Measurements from ENCODE around the gene PRR20A. TPM values are rescaled to one million over a fixed set of nuclear protein-coding genes. Genes with fewer than 3 reads are reported as not detected.
"Not testable (repeated sequence)": the region's sequence is repeated elsewhere in the genome, so short reads cannot be mapped to it uniquely, and the experiment has no call there.

PRR20A gene
- total RNA-seq, 4 donors from 2014 or later = not detected

DNA sequence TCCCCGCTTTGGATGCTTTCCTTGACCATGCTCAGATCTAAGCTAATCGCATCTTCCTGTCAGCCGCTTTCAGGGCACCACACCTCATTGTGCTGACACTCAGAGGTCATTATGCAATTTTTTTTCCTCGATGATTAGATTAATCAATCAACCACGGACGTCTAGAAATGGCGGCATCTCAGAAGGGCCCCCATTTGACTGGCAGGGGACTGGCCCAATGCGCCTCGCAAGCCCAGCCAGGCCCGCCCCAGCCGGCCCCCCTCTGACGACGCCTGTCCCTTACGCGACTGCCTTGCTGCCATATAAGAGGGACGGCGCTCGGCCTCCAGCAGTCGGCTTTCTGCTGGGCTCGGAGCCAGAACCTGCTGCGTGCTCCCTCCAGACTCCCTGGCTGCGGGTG, 26.2 kb downstream of the PRR20A start, which contains the start of gene PRR20E:
Gene PRR20E (plus strand): TSS at position 301 of the 400 bp plus-strand sequence. CDS start 387 bp downstream, outside the sequence.
- WGBS, 2 donors (ENCODE audit: low coverage in 1 of 2) = no CpG with 5 or more reads among the region's 22 CpGs
- in situ Hi-C loops (cut with MboI; ENCODE audit: low pct_ligation_motif_present in 1 of 4, low pct_unique_long_range_greater_than_20kb in 1 of 4, low sequenced_read_pairs in 3 of 4); H3K27ac ChIP-seq; H3K4me3 ChIP-seq; H3K27me3 ChIP-seq; DNase-seq; H3K9me3 ChIP-seq; H3K36me3 ChIP-seq; intact Hi-C loops (cut with DNase I; ENCODE audit: low total_unique reads); H3K4me1 ChIP-seq: not testable (repeated sequence)

DNA sequence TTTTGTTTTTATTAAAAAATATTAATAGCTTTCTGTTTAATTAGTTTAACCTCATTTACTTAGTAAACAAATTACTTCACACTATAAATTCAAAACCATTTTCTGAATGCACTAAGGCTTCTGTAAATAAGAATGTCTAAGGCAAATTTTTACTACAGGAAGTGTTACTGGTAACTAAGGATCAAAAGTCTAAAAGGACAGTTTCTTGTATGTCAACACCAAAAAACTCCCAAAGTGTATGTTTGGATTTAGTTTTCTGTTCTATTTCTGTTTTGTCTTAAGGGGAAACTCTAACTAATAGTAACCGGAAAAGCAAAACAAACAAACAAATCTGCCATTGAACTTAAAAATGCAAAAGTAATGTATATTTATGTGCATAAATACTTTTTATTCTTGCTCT, 50.9 kb downstream of the PRR20A start:
- TF ChIP-seq EP300 (IDR thresholded peaks at IDR 0.05; ENCODE audit: low read depth) (no peak), POLR2A (IDR thresholded peaks at IDR 0.05) (no peak), POLR2AphosphoS5 (IDR thresholded peaks at IDR 0.05) (no peak)
- TF ChIP-seq, protein P1, sequence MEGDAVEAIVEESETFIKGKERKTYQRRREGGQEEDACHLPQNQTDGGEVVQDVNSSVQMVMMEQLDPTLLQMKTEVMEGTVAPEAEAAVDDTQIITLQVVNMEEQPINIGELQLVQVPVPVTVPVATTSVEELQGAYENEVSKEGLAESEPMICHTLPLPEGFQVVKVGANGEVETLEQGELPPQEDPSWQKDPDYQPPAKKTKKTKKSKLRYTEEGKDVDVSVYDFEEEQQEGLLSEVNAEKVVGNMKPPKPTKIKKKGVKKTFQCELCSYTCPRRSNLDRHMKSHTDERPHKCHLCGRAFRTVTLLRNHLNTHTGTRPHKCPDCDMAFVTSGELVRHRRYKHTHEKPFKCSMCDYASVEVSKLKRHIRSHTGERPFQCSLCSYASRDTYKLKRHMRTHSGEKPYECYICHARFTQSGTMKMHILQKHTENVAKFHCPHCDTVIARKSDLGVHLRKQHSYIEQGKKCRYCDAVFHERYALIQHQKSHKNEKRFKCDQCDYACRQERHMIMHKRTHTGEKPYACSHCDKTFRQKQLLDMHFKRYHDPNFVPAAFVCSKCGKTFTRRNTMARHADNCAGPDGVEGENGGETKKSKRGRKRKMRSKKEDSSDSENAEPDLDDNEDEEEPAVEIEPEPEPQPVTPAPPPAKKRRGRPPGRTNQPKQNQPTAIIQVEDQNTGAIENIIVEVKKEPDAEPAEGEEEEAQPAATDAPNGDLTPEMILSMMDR (IDR thresholded peaks at IDR 0.05) = no peak
- no peak for DNase-seq
- no peaks in the 10 kb centered on the region for H3K9me3 ChIP-seq
- H3K4me1 ChIP-seq = no peaks in the 10 kb centered on the region
- WGBS, 2 donors (ENCODE audit: low coverage in 1 of 2) = 83 to 90% methylated on average over 1 of the region's 1 CpG
- intact Hi-C loops (cut with DNase I; ENCODE audit: low total_unique reads) (no loop called here), in situ Hi-C loops (cut with MboI; ENCODE audit: low pct_ligation_motif_present in 1 of 4, low pct_unique_long_range_greater_than_20kb in 1 of 4, low sequenced_read_pairs in 3 of 4) (no loop called here)
- no peak overlapping the region for H3K27ac ChIP-seq
- H3K36me3 ChIP-seq = no peaks in the 10 kb centered on the region
- H3K27me3 ChIP-seq = no peaks in the 10 kb centered on the region
- no peak overlapping the region for H3K4me3 ChIP-seq

Small RNA genes lying within 50 kb of the gene (small RNA-seq; reads per million reads assigned to genes)
- 0 reads per million in 4 donors for gene PRR20FP

Other genes starting within 250 kb of the PRR20A start
- not detected for gene PRR20B, start 6.6 kb downstream of the PRR20A start, total RNA-seq
- not detected for gene PRR20C, start 13.1 kb downstream of the PRR20A start, total RNA-seq
- not detected for gene PRR20D, start 19.7 kb downstream of the PRR20A start, total RNA-seq
- gene PRR20E, start 26.3 kb downstream of the PRR20A start, total RNA-seq = not detected

All from transverse colon (tissue), 4 donors.